WTC11 (cell line): ENCODE data around the gene TYW1B. TPM values are rescaled to one million over a fixed set of nuclear protein-coding genes. Genes with fewer than 3 reads are reported as not detected.
"Not testable (repeated sequence)": the region's sequence is repeated elsewhere in the genome, so short reads cannot be mapped to it uniquely, and the experiment has no call there.

Experiments
- ATAC-seq: fragments of 200-7000 bp; cut with Tn5 transposase; 2 replicates; pipeline ENCODE4 v1.10.0; 2021; ENCODE audit warnings: mild to moderate bottlenecking, moderate library complexity
- CTCF ChIA-PET: fragments of 300-600 bp; sonication (Branson Sonifier 250); formaldehyde crosslinking; loops from one replicate; lab custom pipeline; 2021; ENCODE audit warnings: antibody characterized with exemption; lab: Charles Lee
- POLR2A ChIA-PET: fragments of 350-600 bp; sonication (Branson Sonifier 250); formaldehyde crosslinking; loops from one replicate; lab custom pipeline; 2021; ENCODE audit warnings: antibody characterized with exemption; lab: Charles Lee
- DNase-seq: peaks from one replicate; pipeline ENCODE4 v3.0.0; 2021; ENCODE audit warnings: low spot score
- H3K27ac Mint-ChIP-seq: 2 replicates; pipeline ENCODE4 v1.8.0; 2021; ENCODE audit warnings: mixed read lengths
- H3K27me3 Mint-ChIP-seq: 2 replicates; pipeline ENCODE4 v1.8.0; 2021; ENCODE audit warnings: low read depth, mild to moderate bottlenecking, moderate library complexity, mixed read lengths
- H3K36me3 Mint-ChIP-seq: 2 replicates; pipeline ENCODE4 v1.8.0; 2021; ENCODE audit warnings: mixed read lengths
- H3K4me1 Mint-ChIP-seq: 2 replicates; pipeline ENCODE4 v1.8.0; 2022; ENCODE audit warnings: mixed read lengths
- H3K4me3 Mint-ChIP-seq: 2 replicates; pipeline ENCODE4 v1.8.0; 2021; ENCODE audit warnings: mild to moderate bottlenecking, moderate library complexity, mixed read lengths
- H3K9me3 Mint-ChIP-seq: 2 replicates; pipeline ENCODE4 v1.8.0; 2021; ENCODE audit warnings: mixed read lengths
- NR2C2 ChIP-seq: sonication (generic); formaldehyde crosslinking; IDR thresholded peaks from 2 replicates; pipeline ENCODE4 v1.8.0; 2022; ENCODE audit warnings: mild to moderate bottlenecking, missing genetic modification reagents
- SOX15 ChIP-seq: fragments of 250-450 bp; sonication (Bioruptor Pico); IDR thresholded peaks from 2 replicates; pipeline ENCODE4 v1.9.0; 2021; ENCODE audit warnings: mild to moderate bottlenecking
- TEAD4 ChIP-seq: sonication (generic); formaldehyde crosslinking; IDR thresholded peaks from 2 replicates; pipeline ENCODE4 v1.8.0; 2022; ENCODE audit warnings: mild to moderate bottlenecking, missing genetic modification reagents
- ZNF416 ChIP-seq: fragments of 250-450 bp; sonication (Bioruptor Pico); IDR thresholded peaks from 2 replicates; pipeline ENCODE4 v1.9.0; 2021; ENCODE audit warnings: mild to moderate bottlenecking, inconsistent platforms
- total RNA-seq: library from RNA; stranded (reverse); gene quantifications from 3 replicates; pipeline ENCODE4 v1.2.3, GENCODE V29; 2021
- TF ChIP-seq, protein P1 (sequence below): sonication (generic); formaldehyde crosslinking; IDR thresholded peaks from 2 replicates; pipeline ENCODE4 v1.8.0; 2022; ENCODE audit warnings: mild to moderate bottlenecking, missing genetic modification reagents
- TF ChIP-seq, protein P2 (sequence below): fragments of 250-450 bp; sonication (Bioruptor Pico); IDR thresholded peaks from 2 replicates; pipeline ENCODE4 v1.8.0; 2021; ENCODE audit warnings: mild to moderate bottlenecking
- TF ChIP-seq, protein P3 (sequence below): sonication (generic); formaldehyde crosslinking; IDR thresholded peaks from 2 replicates; pipeline ENCODE4 v1.8.1; 2022; ENCODE audit warnings: missing genetic modification reagents, borderline replicate concordance
- TF ChIP-seq, protein P4 (sequence below): sonication (generic); formaldehyde crosslinking; IDR thresholded peaks from 2 replicates; pipeline ENCODE4 v1.8.0; 2022; ENCODE audit warnings: mild to moderate bottlenecking, missing genetic modification reagents
- TF ChIP-seq, protein P5 (sequence below): fragments of 250-450 bp; sonication (Bioruptor Pico); IDR thresholded peaks from 2 replicates; pipeline ENCODE4 v1.9.0; 2021; ENCODE audit warnings: mild to moderate bottlenecking

Gene TYW1B
- total RNA-seq, 1 experiment from 2014 or later, result 5.7 TPM

DNA sequence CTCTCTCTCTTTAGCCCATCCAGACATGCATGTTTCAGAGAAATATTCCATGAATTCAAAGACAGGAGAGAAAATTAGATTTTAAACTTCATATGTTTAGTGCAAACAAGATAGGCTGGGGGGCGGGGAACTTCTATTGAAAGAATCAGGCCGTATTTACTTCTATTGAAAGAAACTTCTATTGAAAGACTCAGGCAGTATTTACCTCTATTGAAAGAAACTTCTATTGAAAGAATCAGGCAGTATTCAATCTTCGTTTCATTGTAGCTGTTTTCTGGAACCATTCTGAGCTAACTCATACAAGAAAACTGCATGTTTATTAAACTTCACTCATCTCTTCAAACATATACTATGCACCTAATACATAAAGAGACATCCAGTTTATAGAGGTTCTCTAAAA, 123.1 kb downstream of the TYW1B start:
- Mint-ChIP-seq H3K4me1 (peaks cover 27% of the 10 kb centered on the region), H3K36me3 (peaks cover 37% of the 10 kb centered on the region), H3K27ac (peak overlapping the region; percentile 32), H3K9me3 (peaks cover 26% of the 10 kb centered on the region), H3K4me3 (no peak overlapping the region), H3K27me3 (no peaks in the 10 kb centered on the region)
- CTCF ChIA-PET, result no interaction called here
- ATAC-seq (no peak), DNase-seq (no peak)
- TF ChIP-seq, protein P1, sequence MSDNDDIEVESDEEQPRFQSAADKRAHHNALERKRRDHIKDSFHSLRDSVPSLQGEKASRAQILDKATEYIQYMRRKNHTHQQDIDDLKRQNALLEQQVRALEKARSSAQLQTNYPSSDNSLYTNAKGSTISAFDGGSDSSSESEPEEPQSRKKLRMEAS (CRISPR knock-in tag), result no peak
- TF ChIP-seq SOX15 (CRISPR knock-in tag) (no peak), ZNF416 (CRISPR knock-in tag) (no peak), NR2C2 (CRISPR knock-in tag) (no peak), TEAD4 (CRISPR knock-in tag) (no peak)
- TF ChIP-seq, protein P2, sequence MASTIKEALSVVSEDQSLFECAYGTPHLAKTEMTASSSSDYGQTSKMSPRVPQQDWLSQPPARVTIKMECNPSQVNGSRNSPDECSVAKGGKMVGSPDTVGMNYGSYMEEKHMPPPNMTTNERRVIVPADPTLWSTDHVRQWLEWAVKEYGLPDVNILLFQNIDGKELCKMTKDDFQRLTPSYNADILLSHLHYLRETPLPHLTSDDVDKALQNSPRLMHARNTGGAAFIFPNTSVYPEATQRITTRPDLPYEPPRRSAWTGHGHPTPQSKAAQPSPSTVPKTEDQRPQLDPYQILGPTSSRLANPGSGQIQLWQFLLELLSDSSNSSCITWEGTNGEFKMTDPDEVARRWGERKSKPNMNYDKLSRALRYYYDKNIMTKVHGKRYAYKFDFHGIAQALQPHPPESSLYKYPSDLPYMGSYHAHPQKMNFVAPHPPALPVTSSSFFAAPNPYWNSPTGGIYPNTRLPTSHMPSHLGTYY (CRISPR knock-in tag), result no peak
- TF ChIP-seq, protein P3, sequence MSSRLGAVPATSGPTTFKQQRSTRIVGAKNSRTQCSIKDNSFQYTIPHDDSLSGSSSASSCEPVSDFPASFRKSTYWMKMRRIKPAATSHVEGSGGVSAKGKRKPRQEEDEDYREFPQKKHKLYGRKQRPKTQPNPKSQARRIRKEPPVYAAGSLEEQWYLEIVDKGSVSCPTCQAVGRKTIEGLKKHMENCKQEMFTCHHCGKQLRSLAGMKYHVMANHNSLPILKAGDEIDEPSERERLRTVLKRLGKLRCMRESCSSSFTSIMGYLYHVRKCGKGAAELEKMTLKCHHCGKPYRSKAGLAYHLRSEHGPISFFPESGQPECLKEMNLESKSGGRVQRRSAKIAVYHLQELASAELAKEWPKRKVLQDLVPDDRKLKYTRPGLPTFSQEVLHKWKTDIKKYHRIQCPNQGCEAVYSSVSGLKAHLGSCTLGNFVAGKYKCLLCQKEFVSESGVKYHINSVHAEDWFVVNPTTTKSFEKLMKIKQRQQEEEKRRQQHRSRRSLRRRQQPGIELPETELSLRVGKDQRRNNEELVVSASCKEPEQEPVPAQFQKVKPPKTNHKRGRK (CRISPR knock-in tag), result no peak
- TF ChIP-seq, protein P4, sequence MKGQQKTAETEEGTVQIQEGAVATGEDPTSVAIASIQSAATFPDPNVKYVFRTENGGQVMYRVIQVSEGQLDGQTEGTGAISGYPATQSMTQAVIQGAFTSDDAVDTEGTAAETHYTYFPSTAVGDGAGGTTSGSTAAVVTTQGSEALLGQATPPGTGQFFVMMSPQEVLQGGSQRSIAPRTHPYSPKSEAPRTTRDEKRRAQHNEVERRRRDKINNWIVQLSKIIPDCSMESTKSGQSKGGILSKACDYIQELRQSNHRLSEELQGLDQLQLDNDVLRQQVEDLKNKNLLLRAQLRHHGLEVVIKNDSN (CRISPR knock-in tag), result no peak
- TF ChIP-seq, protein P5, sequence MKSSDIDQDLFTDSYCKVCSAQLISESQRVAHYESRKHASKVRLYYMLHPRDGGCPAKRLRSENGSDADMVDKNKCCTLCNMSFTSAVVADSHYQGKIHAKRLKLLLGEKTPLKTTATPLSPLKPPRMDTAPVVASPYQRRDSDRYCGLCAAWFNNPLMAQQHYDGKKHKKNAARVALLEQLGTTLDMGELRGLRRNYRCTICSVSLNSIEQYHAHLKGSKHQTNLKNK, result no peak
- POLR2A ChIA-PET, result no interaction called here

DNA sequence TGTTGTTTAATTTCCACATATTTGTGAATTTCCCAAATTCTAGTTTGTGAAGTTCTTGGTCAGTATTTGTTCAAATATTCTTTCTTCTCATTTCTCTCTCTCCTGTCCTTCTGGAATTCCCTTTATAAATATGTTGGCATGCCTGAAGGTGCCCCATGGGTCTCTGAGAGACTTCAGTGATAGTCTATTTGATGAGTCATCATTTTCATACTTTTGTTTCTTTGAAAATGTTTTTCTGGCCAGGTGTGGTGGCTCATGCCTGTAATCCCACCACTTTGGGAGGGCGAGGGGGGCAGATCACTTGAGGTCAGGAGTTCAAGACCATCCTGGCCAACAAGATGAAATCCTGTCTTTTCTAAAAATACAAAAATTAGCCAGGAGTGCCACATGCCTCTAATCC, 127.5 kb downstream of the TYW1B start:
- H3K4me3 Mint-ChIP-seq, ATAC-seq, POLR2A ChIA-PET, CTCF ChIA-PET, H3K9me3 Mint-ChIP-seq, H3K27me3 Mint-ChIP-seq, DNase-seq: not testable (repeated sequence)
- H3K4me1 Mint-ChIP-seq, result peaks cover 37% of the 10 kb centered on the region
- H3K27ac Mint-ChIP-seq, result peak overlapping the region; percentile 19; the same call in 1 of the 2 replicates
- H3K36me3 Mint-ChIP-seq, result peaks cover 13% of the 10 kb centered on the region

DNA sequence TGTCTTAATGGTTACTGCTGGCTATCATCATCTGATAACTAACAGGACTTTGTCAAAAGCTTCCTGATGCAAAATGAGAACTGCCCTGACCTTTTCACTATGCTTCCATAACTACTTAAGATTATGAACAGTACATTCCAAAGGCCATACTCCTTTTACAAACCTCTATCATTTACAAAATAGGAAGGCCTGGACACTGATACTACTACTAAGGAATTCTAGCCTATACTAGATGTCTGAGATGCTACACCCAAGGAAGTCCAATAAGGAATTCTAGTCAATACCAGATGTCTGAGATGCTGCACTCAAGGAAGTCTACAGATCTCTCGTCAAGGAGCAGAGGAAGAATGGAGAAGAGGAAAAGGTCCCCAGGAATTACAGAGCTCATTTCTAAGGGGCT, 130.9 kb downstream of the TYW1B start:
- H3K27me3 Mint-ChIP-seq, POLR2A ChIA-PET, DNase-seq, CTCF ChIA-PET, H3K4me3 Mint-ChIP-seq, H3K9me3 Mint-ChIP-seq: not testable (repeated sequence)
- Mint-ChIP-seq H3K27ac (0 out of 2 replicates have a peak overlapping the region, but pooled peaks have one; percentile 1), H3K36me3 (peaks cover 16% of the 10 kb centered on the region), H3K4me1 (peaks cover 50% of the 10 kb centered on the region)
- peak; percentile 76 for ATAC-seq

DNA sequence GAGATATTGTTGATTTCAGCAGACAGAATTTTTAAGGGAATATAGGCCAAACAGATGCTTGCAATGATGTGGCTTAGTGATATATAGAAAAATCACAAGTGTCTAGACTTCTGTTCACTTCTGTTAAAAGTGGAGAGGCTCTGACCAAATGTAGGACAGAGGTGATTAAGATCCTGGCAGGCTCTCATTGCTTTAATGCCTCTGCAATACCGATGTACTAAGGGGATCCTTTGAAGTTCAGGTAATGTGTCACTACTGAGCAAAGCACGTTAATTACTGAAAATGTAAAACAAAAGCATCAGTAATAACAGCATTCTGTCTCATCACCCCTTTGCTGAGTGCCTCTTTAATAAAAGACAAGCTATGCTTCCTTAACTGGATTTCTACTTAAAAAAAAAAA, 131.4 kb downstream of the TYW1B start:
- H3K27ac Mint-ChIP-seq, H3K4me3 Mint-ChIP-seq, H3K9me3 Mint-ChIP-seq, POLR2A ChIA-PET, CTCF ChIA-PET, ATAC-seq, H3K27me3 Mint-ChIP-seq, DNase-seq: not testable (repeated sequence)
- H3K36me3 Mint-ChIP-seq, result peaks cover 13% of the 10 kb centered on the region
- H3K4me1 Mint-ChIP-seq, result peaks cover 50% of the 10 kb centered on the region

DNA sequence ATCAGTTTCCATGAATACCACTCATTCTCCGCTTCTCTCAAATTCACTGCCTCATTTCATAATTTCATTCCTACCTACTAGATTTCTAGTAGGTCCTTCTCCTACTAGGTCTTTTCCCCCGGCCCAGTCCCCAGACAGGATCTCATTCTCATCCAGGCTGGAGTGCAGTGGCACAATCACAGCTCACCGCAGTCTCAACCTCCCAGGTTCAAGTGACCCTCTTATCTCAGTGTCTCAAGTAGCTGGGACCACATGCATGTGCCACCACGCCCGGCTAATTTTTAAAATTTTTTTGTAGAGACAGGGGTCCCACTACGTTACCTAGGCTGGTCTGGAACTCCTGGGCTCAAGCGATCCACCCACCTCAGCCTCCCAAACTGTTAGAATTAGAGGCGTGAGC, 132.5 kb downstream of the TYW1B start:
- ATAC-seq, DNase-seq, H3K36me3 Mint-ChIP-seq, H3K27me3 Mint-ChIP-seq, H3K9me3 Mint-ChIP-seq, CTCF ChIA-PET, POLR2A ChIA-PET, H3K4me3 Mint-ChIP-seq: not testable (repeated sequence)
- Mint-ChIP-seq H3K27ac (peak overlapping the region; percentile 77), H3K4me1 (peaks cover 59% of the 10 kb centered on the region)
